LNCAP (cell line): ENCODE measurements around the gene PSME1.

ENCODE experiments used
- TF ChIP-seq, protein P1 (sequence below): fragments of 450-650 bp; IDR thresholded peaks from 2 replicates; pipeline ENCODE4 v1.5.1; 2017; ENCODE audit warnings: mild to moderate bottlenecking

PSME1 gene

DNA sequence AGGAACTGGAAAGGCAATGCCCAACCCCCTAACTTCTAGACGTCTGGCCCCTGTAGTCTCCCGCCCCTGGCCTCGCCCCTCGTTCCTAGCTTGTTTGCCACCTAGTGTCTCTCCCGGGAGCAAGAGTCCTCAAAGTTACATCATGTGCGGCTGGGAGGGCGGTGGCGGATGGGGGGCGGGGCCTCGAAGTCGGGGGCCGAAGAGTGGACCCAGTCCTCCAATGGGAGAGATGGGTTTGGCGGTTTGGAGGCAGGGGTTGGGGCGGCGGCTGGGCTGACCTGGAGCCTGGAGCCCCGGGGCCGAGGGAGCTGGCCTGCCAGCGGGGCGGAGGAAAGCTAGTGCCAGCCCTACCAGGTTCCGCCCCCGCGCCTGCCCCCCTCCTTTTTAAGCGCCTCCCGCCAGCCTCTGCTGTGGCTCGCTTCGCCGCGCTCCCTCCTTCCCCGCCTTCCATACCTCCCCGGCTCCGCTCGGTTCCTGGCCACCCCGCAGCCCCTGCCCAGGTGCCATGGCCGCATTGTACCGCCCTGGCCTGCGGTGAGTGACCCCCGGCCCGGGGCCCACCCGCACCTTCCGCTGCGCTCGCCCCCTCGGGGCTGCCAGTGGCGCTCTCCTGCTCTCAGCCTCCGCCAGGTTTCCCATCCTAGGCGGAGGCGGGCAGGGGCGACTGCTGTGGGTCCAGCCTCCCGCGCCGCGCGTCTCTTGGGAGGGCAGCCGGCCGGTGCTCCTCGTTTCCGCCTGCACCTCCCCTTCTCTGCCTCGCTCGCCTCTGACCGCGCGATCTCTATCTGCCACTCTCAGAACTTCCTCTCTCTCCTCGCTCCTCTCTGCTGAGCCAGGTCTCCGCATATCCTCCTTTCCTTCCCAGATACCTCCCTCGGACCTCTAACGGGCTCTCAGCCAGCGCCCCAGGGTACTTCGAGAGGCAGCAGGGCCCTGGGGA lies 41.8 kb upstream of the PSME1 start, which contains the start of gene PCK2:
Gene PCK2 (plus strand): TSS at position 411 of the 940 bp plus-strand sequence. CDS start 95 bp downstream, at position 506.
- TF ChIP-seq, protein P1, sequence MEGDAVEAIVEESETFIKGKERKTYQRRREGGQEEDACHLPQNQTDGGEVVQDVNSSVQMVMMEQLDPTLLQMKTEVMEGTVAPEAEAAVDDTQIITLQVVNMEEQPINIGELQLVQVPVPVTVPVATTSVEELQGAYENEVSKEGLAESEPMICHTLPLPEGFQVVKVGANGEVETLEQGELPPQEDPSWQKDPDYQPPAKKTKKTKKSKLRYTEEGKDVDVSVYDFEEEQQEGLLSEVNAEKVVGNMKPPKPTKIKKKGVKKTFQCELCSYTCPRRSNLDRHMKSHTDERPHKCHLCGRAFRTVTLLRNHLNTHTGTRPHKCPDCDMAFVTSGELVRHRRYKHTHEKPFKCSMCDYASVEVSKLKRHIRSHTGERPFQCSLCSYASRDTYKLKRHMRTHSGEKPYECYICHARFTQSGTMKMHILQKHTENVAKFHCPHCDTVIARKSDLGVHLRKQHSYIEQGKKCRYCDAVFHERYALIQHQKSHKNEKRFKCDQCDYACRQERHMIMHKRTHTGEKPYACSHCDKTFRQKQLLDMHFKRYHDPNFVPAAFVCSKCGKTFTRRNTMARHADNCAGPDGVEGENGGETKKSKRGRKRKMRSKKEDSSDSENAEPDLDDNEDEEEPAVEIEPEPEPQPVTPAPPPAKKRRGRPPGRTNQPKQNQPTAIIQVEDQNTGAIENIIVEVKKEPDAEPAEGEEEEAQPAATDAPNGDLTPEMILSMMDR, result no peak

DNA sequence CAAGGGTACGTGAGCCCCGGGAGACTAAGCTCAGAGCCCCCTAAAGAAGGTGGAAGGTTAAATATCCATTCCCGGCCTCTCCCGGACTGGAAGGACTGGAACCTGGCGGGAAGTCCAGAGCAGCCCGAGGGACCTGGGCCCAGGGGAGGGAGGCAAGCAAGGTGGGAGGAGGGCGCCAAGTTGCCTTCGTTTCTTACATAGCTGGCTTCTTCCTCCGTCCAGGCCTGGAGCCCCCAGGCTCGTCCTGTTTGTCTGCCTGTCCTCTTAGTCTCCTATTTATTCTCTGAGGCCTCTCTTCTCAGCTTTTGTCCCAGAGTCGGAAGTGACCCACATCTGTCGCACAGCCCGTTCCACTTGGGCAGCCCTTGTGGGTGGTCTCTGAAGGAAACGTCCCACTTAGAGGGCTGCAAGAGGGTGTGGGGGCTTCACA lies 41.1 kb upstream of the PSME1 start:
- TF ChIP-seq, protein P1, result no peak

DNA sequence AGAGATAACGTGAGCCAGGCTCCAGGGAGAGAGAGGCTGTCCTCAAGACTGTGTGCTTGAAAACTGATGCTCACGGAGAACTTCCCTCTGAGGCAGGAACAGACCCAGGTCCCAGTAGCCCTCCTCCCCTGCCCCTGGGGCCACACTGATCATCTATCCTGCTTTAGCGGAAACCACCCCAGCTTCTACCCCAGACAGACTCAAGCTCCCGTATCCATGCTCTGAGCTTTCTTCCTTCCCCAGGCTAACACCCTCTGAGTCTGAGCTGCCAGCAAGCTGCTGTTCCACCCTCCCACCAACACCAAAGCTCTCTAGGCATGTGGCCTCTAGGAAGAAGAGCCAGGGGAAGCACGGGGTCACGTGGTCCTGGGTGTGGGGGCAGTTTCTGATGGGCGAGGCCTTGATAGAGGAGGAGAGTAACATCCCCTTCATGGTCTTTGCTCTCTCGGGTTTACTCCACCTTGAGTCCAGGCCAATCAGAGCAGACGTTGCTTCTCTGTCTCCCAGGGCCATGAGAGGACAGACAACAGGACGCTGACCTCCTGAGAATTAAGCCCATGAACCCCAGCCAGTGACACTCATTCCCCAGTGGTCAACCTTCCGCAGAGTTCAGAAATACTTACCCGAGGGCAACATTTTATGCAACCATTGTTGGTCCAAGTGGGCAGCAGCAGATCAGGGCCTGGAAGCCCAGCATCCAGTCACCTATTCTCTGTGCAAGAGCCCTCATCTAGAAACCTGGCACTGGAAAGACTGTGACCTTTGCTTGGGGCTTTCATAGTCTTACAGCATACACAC lies 40.5 kb upstream of the PSME1 start:
- TF ChIP-seq, protein P1, result no peak

DNA sequence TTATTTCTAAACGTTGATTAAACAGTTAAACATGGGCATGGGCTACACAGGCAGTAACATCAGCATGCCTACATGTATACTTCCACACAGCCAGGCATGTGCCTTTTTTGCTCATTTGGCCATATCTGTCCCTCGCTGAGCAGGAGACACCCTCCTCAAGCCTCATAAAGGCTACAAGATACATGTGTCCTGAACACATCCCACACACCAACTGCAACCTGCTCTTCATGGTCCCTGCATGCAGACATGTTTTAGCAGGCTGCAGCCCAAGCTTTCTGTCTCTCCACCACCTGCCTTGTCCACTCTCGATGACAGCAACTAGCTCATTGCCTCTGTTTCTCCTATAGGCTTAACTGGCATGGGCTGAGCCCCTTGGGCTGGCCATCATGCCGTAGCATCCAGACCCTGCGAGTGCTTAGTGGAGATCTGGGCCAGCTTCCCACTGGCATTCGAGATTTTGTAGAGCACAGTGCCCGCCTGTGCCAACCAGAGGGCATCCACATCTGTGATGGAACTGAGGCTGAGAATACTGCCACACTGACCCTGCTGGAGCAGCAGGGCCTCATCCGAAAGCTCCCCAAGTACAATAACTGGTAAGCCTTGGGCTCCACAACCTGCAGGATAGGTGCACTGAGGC lies 39.3 kb upstream of the PSME1 start:
- TF ChIP-seq, protein P1, result no peak

DNA sequence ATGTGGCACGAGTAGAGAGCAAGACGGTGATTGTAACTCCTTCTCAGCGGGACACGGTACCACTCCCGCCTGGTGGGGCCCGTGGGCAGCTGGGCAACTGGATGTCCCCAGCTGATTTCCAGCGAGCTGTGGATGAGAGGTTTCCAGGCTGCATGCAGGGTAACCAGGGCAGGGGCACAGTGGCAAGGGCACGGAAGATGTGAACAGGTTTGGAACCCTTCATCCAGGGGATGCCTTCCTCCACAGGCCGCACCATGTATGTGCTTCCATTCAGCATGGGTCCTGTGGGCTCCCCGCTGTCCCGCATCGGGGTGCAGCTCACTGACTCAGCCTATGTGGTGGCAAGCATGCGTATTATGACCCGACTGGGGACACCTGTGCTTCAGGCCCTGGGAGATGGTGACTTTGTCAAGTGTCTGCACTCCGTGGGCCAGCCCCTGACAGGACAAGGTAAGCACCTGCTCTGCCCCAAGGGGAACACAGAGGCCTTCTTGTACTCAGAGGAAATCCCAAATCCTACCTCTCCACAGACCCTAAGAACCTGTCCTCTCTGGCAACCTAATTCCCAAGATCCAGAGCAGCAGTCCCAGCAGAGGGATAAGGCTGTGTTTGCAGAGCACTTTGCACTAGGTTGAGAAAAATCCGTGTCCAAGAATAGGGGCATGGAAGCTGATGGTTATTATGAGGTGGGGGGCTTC lies 37.6 kb upstream of the PSME1 start:
- TF ChIP-seq, protein P1, result no peak

DNA sequence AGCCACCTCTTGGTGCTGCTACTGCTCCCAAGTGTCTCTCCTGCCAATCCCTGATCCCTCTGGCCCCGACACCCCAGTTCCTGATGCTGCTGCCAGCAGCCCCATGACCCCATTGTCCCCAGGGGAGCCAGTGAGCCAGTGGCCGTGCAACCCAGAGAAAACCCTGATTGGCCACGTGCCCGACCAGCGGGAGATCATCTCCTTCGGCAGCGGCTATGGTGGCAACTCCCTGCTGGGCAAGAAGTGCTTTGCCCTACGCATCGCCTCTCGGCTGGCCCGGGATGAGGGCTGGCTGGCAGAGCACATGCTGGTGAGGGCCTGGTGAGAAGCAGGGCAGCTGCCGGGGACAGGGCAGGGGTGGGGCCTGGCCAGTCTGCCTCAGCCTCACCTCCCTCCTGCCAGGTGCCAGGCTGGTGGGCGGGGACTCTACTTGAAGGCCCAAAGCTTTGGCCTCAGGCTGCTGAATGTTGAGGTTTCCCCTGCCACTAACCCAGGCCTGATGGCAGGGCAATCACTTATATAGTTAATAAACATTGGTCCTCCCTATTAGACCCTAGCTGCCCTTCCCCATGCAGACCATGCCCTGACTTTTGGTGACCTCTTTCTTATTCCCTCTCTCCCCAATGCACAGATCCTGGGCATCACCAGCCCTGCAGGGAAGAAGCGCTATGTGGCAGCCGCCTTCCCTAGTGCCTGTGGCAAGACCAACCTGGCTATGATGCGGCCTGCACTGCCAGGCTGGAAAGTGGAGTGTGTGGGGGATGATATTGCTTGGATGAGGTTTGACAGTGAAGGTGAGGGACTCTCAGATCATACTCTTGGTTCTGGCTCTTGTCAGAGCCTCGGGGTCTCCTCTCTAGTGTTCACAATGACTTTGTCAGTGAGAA lies 36.8 kb upstream of the PSME1 start:
- TF ChIP-seq, protein P1, result no peak
